Mesodermal cell (in vitro differentiated cells): Measurements from ENCODE around the gene AGAP1.

Experiments
- H3K27ac ChIP-seq: 2 replicates; pipeline ENCODE4 v1.7.0; 2013; ENCODE audit warnings: mild to moderate bottlenecking, low read depth, low read length, moderate library complexity; ENCODE audit not compliant: severe bottlenecking
- H3K36me3 ChIP-seq: 2 replicates; pipeline ENCODE4 v1.7.1; 2013; ENCODE audit warnings: mild to moderate bottlenecking, low read length, moderate library complexity; ENCODE audit not compliant: control insufficient read depth, insufficient read depth
- H3K4me1 ChIP-seq: one replicate; pipeline ENCODE4 v1.7.1; 2013; ENCODE audit warnings: mild to moderate bottlenecking, low read length; ENCODE audit not compliant: insufficient read depth, control insufficient read depth, poor library complexity, severe bottlenecking
- H3K4me3 ChIP-seq: 2 replicates; pipeline ENCODE4 v1.7.0; 2013; ENCODE audit warnings: low read length, control low read depth, mild to moderate bottlenecking; ENCODE audit not compliant: insufficient read depth, poor library complexity, severe bottlenecking; ENCODE audit errors: extremely low read depth
- H3K9me3 ChIP-seq: 2 replicates; pipeline ENCODE4 v1.7.1; 2013; ENCODE audit warnings: mild to moderate bottlenecking, low read length, moderate library complexity; ENCODE audit not compliant: control insufficient read depth
- WGBS, 2 experiments: methylation state at CpG; one replicate each; pipeline ENCODE4 v1.1.5; 2013; ENCODE audit warnings: missing lambda C conversion rate in 2 of 2; ENCODE audit not compliant: insufficient coverage in 2 of 2; 5-methylcytosine and 5-hydroxymethylcytosine counted together

AGAP1 gene

GRCh38 chr2:235864302-235864701, 370.5 kb downstream of the AGAP1 start:
- 91 to 93% methylated on average over 13 to 17 of the region's 17 CpGs for WGBS, 2 experiments
- H3K4me1 ChIP-seq, result peaks cover 4% of the 10 kb centered on the region
- no peak overlapping the region for H3K27ac ChIP-seq
- no peak overlapping the region for H3K4me3 ChIP-seq
- H3K36me3 ChIP-seq, result peaks cover 5% of the 10 kb centered on the region
- no peaks in the 10 kb centered on the region for H3K9me3 ChIP-seq

- 81 to 88% methylated on average over 18 to 20 of the region's 27 CpGs for WGBS, 2 experiments
- Histone ChIP-seq H3K27ac (no peak overlapping the region), H3K4me1 (peaks cover 1% of the 10 kb centered on the region), H3K9me3 (no peaks in the 10 kb centered on the region), H3K36me3 (peaks cover 5% of the 10 kb centered on the region), H3K4me3 (no peak overlapping the region)
Measured at GRCh38 chr2:235864733-235865515, 371.1 kb downstream of the AGAP1 start.

DNA sequence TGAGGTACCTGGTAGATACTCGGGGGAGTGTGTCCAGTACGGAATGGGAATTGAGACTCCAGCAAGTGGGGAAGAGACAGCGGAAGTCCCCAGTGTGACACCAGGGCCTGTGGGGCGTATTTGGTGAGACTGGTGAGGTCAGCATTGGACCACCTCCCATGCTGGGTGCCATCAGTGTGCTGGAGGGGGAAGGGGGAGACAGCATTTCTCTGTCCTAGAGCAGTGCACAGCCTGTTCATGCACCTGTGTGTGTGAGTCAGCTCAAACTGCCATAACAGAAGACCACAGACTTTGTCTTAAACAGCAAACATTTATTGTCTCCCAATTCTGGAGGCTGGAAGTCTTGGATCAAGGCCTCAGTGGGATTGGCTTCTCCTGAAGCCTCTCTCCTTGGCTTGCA, 372.5 kb downstream of the AGAP1 start:
- Histone ChIP-seq H3K4me1 (no peaks in the 10 kb centered on the region), H3K36me3 (peaks cover 5% of the 10 kb centered on the region), H3K27ac (no peak overlapping the region), H3K4me3 (no peak overlapping the region), H3K9me3 (no peaks in the 10 kb centered on the region)
- WGBS, 2 experiments, result 79 to 92% methylated on average over 3 to 4 of the region's 4 CpGs

DNA sequence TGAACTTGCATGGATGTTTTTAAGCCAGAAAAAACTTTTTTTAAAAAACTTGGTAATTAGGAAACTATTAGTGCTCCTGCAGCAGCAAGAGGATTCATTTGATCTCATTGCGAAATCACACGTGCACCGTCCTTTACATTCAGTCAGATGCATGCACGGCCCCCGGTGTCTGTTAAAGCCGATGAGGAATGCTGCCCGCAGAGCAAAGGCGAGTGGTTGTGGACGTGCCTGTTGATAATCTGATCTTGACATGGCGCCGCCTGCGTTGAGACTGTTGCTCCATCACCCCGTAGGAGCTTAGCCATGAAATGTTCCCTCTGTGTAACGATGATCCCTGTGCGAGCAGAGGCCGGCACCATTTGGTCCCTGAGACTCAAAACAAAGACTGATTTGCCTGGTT, 374.4 kb downstream of the AGAP1 start:
- H3K9me3 ChIP-seq, result no peaks in the 10 kb centered on the region
- H3K4me3 ChIP-seq, result no peak overlapping the region
- peaks cover 5% of the 10 kb centered on the region for H3K36me3 ChIP-seq
- H3K27ac ChIP-seq, result no peak overlapping the region
- H3K4me1 ChIP-seq, result no peaks in the 10 kb centered on the region
- WGBS, 2 experiments, result 90 to 94% methylated on average over 13 to 16 of the region's 16 CpGs

DNA sequence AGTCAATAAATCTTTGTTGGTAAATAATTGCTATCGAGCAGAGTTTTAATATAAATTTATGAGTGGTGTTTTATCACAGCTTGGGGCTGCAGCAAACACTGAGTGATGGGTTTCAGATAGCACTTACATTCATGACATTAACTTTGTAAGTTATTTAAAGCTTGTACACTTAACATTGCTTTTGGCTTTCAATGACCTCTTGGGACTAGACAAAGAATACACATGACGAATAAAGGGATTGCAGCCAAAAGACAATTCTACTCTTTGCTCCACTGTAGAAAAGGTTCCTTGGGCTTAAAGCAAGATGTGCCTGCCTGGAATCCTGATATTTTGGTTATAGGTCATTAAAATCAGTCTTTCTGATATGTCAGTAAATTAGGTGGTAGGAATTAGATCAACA, 374.8 kb downstream of the AGAP1 start:
- Histone ChIP-seq H3K27ac (no peak overlapping the region), H3K4me3 (no peak overlapping the region), H3K4me1 (no peaks in the 10 kb centered on the region), H3K36me3 (peaks cover 5% of the 10 kb centered on the region), H3K9me3 (no peaks in the 10 kb centered on the region)
- 90 to 100% methylated on average over 1 to 2 of the region's 2 CpGs for WGBS, 2 experiments

GRCh38 chr2:235870515-235870914, 376.7 kb downstream of the AGAP1 start:
- Histone ChIP-seq H3K36me3 (peaks cover 7% of the 10 kb centered on the region), H3K4me1 (no peaks in the 10 kb centered on the region), H3K4me3 (no peak overlapping the region), H3K9me3 (no peaks in the 10 kb centered on the region), H3K27ac (no peak overlapping the region)
- 83 to 88% methylated on average over 1 of the region's 1 CpG for WGBS, 2 experiments

DNA sequence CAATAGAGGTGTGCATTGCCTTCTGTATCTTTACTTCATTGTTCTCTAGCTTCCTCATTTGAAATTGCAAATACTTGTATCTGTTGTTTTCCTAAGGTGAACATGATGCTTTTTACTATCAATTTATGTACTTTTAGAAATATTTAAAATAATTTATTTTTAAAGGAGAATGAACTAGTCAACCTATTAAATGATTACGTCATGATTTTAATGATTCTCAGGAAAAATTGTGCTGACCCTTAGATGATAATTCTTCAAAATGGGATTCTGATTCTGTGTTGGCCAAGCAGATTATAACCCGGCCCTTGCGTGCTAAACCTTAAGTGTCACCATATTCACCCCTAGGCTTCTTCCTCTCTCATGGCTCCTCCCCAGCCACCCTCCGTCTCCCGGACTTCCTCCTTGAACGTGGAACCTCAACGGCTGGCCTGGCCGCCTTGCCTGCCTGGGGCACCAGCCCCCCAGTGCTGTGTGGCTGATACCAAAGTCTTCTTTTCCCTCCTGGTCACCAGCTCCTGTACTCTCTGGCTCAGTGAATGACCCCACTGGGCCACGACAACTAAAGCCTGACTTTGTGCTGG, 382.3 kb downstream of the AGAP1 start:
- Histone ChIP-seq H3K4me3 (no peak overlapping the region), H3K9me3 (no peaks in the 10 kb centered on the region), H3K36me3 (peaks cover 7% of the 10 kb centered on the region), H3K27ac (no peak overlapping the region), H3K4me1 (no peaks in the 10 kb centered on the region)
- WGBS, 2 experiments, result 93 to 94% methylated on average over 8 to 9 of the region's 9 CpGs

DNA sequence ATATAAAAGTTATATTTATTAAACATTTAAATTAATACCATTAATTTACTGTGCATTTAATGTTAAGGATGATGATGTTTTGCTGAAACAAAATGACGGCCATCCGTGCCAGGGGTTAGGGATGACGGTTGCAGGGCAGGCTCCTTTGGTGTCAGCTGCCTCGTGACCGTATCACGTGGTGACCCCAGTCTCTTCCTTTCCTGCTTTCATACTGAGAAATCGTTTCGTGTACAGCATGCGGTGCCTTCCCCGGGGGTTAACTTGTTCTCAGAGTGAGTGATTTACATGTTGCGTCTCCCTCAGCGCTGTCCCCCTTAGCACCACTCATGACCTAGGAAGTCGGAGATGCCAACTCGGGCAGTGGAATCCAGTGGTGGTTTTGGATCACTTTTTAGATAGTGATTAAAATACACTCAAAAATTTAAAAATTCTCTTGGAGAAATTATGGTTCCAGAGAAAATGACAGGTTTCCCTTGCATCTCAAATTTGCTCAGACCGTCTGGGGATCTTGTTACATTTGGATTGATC, 383.5 kb downstream of the AGAP1 start:
- Histone ChIP-seq H3K4me3 (no peak overlapping the region), H3K36me3 (peaks cover 7% of the 10 kb centered on the region), H3K4me1 (no peaks in the 10 kb centered on the region), H3K9me3 (no peaks in the 10 kb centered on the region), H3K27ac (no peak overlapping the region)
- 73 to 77% methylated on average over 11 to 12 of the region's 15 CpGs for WGBS, 2 experiments

- no peak overlapping the region for H3K27ac ChIP-seq
- peaks cover 12% of the 10 kb centered on the region for H3K36me3 ChIP-seq
- H3K4me3 ChIP-seq, result no peak overlapping the region
- 93 to 96% methylated on average over 4 to 5 of the region's 7 CpGs for WGBS, 2 experiments
- H3K4me1 ChIP-seq, result no peaks in the 10 kb centered on the region
- no peaks in the 10 kb centered on the region for H3K9me3 ChIP-seq
Measured at GRCh38 chr2:235879116-235879515, 385.3 kb downstream of the AGAP1 start.

DNA sequence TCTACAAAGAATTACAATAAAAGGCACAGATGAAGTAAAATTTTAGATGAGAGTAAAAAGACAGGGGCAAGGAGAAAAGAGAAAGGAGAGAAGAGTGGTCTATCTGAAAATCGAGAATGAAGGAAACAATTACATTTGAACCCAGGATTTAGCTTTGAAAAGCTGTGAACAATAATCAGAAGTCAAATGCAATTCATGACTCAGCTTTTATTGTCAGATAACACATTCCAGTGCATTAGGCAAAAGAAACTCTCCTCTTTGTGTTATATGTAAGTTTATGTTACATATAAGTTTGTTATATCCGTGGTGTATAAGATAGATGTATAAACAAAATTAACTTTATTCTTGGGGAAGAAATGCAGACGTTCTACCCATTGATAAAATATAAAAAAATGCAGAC, 389.8 kb downstream of the AGAP1 start:
- Histone ChIP-seq H3K4me1 (no peaks in the 10 kb centered on the region), H3K36me3 (peaks cover 28% of the 10 kb centered on the region), H3K9me3 (no peaks in the 10 kb centered on the region), H3K27ac (no peak overlapping the region), H3K4me3 (no peak overlapping the region)
- WGBS, 2 experiments, result no CpG with 5 or more reads among the region's 3 CpGs

DNA sequence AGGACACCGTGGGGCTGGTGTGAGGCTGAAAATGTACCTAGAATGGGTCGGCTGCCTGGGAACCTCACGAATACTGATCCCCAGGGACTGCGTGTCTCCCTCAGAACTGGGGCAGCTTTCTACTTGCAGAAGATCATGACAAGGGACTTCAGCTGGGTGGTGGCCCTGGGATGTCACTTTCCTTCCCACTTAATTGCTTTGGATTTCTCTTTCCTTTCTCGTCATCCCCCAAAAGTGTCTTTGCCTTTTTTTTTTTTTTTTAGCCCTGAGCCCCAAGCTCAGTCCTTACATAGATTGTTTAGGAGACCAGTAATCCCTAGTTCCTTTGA, 395.4 kb downstream of the AGAP1 start:
- Histone ChIP-seq H3K9me3 (no peaks in the 10 kb centered on the region), H3K36me3 (peaks cover 36% of the 10 kb centered on the region), H3K4me1 (no peaks in the 10 kb centered on the region), H3K27ac (no peak overlapping the region), H3K4me3 (no peak overlapping the region)
- WGBS, 2 experiments, result 94 to 96% methylated on average over 4 of the region's 5 CpGs
